ENCODE results near the gene PLD2. TPM values are rescaled to one million over a fixed set of nuclear protein-coding genes. Genes with fewer than 3 reads are reported as not detected.

Gene PLD2
- total and polyA plus RNA-seq, 2 donors (not counting 1 experiment from before 2014, with no cell fraction given): 53.1 to 69.2 TPM

GRCh38 chr17:4788159-4788806 lies 18.7 kb upstream of the PLD2 start:
- Histone ChIP-seq H2AFZ (ENCODE audit: insufficient read depth, low read depth, low read length, poor library complexity, severe bottlenecking) (no peak overlapping the region), H3K4me2 (replicated peaks; ENCODE audit: low read depth, low read length, poor library complexity, severe bottlenecking) (no peak overlapping the region), H3K27me3 (replicated peaks in 1 of 4; ENCODE audit: control extremely low read depth in 1 of 4, control insufficient read depth in 3 of 4, insufficient read depth in 4 of 4, low read length in 3 of 4) (peaks cover 0 to 60% (median 38%) of the 10 kb centered on the region in 4 experiments), H3K9ac (ENCODE audit: low read length) (no peak overlapping the region), H3K4me1 (ENCODE audit: control insufficient read depth in 2 of 2, insufficient read depth in 2 of 2, low read length in 2 of 2) (peaks cover 28 to 34% of the 10 kb centered on the region in 2 donors), H3K9me3 (ENCODE audit: control extremely low read depth in 1 of 3, control insufficient read depth in 2 of 3, insufficient read depth in 1 of 3, low read length in 2 of 3) (peaks cover 0 to 27% (median 0%) of the 10 kb centered on the region in 3 donors), H3K4me3 (ENCODE audit: control extremely low read depth in 1 of 5, extremely low read depth in 1 of 5, insufficient read depth in 1 of 5, low read depth in 2 of 5, low read length in 4 of 5) (no peak overlapping the region), H3K27ac (ENCODE audit: low read length in 2 of 2) (no peak overlapping the region), H3K79me2 (ENCODE audit: control insufficient read depth, insufficient read depth, low read length) (no peaks in the 10 kb centered on the region), H4K20me1 (ENCODE audit: control insufficient read depth, insufficient read depth, low read length, poor library complexity, severe bottlenecking) (no peaks in the 10 kb centered on the region), H3K36me3 (replicated peaks in 1 of 2; ENCODE audit: control extremely low read depth in 1 of 2, control insufficient read depth in 1 of 2, extremely low read depth in 1 of 2, insufficient read depth in 2 of 2, low read length in 1 of 2) (no peaks in the 10 kb centered on the region)
- 93% methylated on average over 6 of the region's 14 CpGs for WGBS (ENCODE audit: insufficient coverage)
- Mint-ChIP-seq H3K9me3 (ENCODE audit: insufficient read depth) (no peaks in the 10 kb centered on the region), H3K4me3 (peak overlapping the region; percentile 39), H3K4me1 (peaks cover 30% of the 10 kb centered on the region), H3K27me3 (peaks cover 31% of the 10 kb centered on the region), H3K27ac (no peak overlapping the region)
- DNase-seq: no peak
- ChIA-PET CTCF (interaction anchor here (0.7 to 3.2 kb wide), 5 partner anchors 14 to 114 kb away, joined by 3 to 36 read pairs (median 4); partner anchors contain the start of genes ARRB2, C17orf114 and CHRNE), POLR2A (interaction anchor here (0.8 kb wide), 1 partner anchor 20 kb away, joined by 3 read pairs; no protein-coding TSS in a partner anchor)
- intact Hi-C loops (cut with micrococcal nuclease): no loop called here
- TF ChIP-seq EZH2 (IDR thresholded peaks at IDR 0.05; ENCODE audit: borderline replicate concordance, insufficient read depth, low read depth, low read length, poor library complexity, severe bottlenecking): no peak
- TF ChIP-seq CTCF (IDR thresholded peaks at IDR 0.05): no peak
- ATAC-seq (ENCODE audit: low read depth): no peak

Data from B cell (primary cell).